Suppressor macrophage treated with lipopolysaccharide for 1 hour (primary cell): ENCODE data around the gene CELA3A.
"Not testable (repeated sequence)": the region's sequence is repeated elsewhere in the genome, so short reads cannot be mapped to it uniquely, and the experiment has no call there.

Experiments
- DNase-seq, 3 donors: peaks; one replicate each; pipeline ENCODE4 v3.0.0-alpha.2; 2020 to 2022

The CELA3A gene

GRCh38 chr1:21982122-21982521 is 19.3 kb upstream of the CELA3A start:
- DNase-seq, result not testable (repeated sequence)

- not testable (repeated sequence) for DNase-seq
Observed at GRCh38 chr1:21983539-21983938, 17.9 kb upstream of the CELA3A start.

DNA sequence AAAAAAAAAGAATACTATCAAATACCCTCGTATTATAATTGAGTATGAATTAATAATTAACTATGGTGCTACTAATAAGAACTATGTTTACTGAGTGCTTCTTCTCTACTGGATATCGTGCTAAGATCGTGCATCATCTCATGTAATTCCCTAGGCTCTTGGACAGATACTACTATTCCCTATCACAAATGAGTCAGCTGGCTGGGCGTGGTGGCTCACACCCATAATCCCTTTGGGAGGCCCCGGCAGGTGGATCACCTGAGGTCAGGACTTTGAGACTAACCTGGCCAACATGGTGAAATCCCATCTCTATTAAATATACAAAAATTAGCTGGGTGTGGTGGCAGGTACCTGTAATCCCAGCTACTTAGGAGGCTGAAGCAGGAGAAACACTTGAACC is 15.6 kb upstream of the CELA3A start:
- not testable (repeated sequence) for DNase-seq

DNA sequence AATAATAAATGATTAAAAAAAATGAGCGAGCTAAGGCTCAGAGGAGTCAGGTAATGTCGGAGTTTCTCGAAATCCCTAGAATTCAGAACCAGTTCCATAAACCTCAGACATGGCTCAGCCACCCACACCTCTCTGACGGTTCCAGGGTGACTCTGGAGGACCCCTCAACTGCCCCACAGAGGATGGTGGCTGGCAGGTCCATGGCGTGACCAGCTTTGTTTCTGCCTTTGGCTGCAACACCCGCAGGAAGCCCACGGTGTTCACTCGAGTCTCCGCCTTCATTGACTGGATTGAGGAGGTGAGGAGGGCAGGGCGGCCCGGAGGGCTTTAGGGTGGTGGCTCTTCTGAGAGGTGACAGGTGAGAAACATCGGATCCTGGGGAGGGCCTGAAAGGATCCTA is 15.1 kb upstream of the CELA3A start:
- not testable (repeated sequence) for DNase-seq

DNA sequence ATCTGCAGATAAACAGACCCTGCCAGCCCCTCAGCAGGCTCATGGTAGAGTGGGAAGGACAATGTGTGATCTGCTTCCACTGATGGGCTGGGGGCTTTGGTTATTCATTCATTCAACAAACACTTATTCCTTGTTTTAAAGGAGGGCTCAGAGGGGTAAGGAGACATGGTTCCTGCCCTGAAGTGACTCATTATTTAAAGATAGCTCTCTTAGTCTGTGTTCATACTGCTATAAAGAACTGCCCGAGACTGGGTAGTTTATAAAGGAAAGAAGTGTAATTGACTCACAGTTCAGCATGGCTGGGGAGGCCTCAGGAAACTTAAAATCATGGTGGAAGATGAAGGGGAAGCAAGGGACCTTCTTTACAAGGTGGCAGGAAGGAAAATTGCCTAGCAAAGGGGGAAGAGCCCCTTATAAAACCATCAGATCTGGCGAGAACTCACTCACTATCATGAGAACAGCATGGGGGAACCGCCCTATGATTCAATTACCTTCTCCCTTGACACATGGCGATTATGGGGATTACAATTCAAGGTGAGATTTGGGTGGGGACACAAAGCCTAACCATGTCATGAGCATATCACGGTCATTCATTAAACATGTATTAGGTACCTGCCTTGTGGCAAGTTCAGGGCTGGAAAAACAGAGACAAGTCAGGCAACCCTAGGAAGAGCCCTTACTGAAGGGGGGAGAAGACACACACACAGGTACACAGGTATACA is 11.6 kb upstream of the CELA3A start:
- not testable (repeated sequence) for DNase-seq

DNA sequence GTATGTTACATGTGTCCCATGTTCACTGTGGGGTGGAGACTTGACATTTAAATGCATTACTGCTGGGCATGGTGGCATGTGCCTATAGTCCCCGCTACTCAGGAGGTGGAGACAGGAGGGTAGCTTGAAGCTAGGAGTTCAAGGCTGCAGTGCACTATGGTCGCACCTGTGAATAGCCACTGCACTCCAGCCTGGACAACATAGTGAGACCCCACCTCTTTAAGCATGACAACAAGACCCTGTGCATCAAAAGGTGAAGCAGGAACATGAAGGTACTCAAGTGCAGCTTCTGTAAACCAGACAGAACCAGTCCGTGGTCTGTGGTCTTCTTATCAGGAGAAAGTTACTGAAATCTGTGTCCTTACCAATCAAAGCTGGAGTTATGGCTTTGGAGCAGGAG is 9.3 kb upstream of the CELA3A start:
- not testable (repeated sequence) for DNase-seq

DNA sequence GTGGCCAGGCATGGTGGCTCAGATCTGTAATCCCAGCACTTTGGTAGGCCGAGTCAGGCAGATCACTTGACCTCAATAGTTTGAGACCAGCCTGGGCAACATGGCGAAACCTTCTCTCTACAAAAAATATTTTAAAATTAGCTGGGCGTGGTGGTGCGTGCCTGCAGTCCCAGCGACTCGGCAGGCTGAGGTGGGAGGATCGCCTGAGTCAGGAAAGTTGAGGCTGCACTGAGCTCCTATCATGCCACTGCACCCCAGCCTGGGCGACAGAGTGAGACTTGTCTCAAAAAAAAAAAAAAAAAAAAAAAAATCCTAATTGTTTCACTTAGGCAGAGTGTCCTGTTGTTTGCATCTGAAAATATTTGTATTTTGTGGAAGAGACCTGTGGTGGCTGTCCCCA is 6.7 kb upstream of the CELA3A start:
- DNase-seq, result not testable (repeated sequence)

DNA sequence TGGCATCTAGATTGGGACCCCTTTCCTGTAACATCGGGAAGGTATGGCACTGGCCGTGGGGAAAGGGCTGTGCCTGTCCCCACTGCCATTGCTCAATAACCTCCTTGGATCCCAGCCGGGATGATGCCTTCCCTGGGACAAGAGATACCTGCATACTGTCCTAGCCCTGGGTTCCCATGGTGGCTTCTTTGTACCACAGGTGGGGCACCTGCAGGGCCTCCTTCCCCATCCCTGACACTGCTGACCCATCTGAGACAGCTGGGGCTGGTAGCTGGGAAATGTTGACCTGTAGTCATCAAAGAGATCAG is 4.8 kb upstream of the CELA3A start:
- not testable (repeated sequence) for DNase-seq

- peak in 1 of 3 donors; percentile 32 for DNase-seq
Observed at GRCh38 chr1:21997891-21998623, 3.4 kb upstream of the CELA3A start.

GRCh38 chr1:21998624-21999294 is 2.7 kb upstream of the CELA3A start:
- DNase-seq, result not testable (repeated sequence)

- DNase-seq, result not testable (repeated sequence)
Observed at GRCh38 chr1:21999645-22000044, 1.8 kb upstream of the CELA3A start.

- not testable (repeated sequence) for DNase-seq
Observed at GRCh38 chr1:22002461-22002860, 1.0 kb downstream of the CELA3A start.

DNA sequence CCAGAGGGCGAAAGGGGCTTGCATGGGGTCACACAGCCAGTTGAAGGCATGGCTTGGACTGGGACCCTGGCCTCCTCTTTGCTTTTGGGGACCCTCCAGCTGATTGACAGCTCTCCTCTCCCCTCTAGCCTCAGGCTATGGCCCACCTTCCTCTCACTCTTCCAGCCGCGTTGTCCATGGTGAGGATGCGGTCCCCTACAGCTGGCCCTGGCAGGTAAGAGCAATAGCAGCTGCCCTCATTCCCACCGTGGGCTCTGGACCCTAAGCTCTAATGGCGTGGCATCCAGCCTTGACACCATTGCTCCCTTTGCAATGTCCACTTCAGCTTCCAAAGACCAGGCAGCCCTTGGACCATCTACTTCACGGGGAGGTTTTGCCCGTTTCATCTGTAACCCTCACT is 1.4 kb downstream of the CELA3A start:
- not testable (repeated sequence) for DNase-seq

- DNase-seq, result not testable (repeated sequence)
Observed at GRCh38 chr1:22003959-22004358, 2.5 kb downstream of the CELA3A start.

DNA sequence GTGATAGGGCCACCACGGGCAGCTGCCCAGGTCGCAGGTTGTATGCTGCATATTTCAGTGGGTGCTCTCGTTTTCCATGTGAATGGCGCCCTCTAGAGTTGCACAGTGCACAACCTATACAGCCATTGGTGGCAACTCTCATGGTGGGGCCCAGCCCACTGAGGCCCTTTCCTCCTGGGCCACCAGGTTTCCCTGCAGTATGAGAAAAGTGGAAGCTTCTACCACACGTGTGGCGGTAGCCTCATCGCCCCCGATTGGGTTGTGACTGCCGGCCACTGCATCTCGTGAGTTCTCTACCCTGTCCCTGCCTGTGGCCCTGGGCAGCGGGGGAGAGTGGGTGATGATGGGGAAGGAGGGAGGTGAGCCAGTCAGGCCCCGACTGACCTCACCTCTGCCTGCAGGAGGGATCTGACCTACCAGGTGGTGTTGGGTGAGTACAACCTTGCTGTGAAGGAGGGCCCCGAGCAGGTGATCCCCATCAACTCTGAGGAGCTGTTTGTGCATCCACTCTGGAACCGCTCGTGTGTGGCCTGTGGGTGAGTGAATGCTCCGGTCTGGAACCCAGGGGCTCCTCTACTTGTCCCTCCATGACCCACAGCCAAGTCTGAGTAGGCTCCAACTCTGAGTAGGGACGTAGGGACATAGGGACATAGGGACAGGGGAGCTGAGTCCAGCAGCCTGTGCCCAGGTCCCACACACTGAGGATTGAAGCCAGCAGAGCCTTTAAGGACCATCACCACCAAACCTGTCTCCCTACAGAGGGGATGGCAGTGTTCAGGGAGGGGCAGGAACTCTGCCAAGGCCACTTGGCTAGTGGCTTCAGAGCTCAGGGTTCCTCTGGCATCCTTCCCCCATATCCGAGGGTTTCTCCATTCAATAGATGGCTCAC is 4.0 kb downstream of the CELA3A start:
- peak; percentile 56 to 76 (median 65) for DNase-seq

GRCh38 chr1:22006736-22007135 is 5.3 kb downstream of the CELA3A start:
- not testable (repeated sequence) for DNase-seq

GRCh38 chr1:22007262-22007661 is 5.8 kb downstream of the CELA3A start:
- not testable (repeated sequence) for DNase-seq

GRCh38 chr1:22009566-22009965 is 8.1 kb downstream of the CELA3A start:
- DNase-seq, result not testable (repeated sequence)

DNA sequence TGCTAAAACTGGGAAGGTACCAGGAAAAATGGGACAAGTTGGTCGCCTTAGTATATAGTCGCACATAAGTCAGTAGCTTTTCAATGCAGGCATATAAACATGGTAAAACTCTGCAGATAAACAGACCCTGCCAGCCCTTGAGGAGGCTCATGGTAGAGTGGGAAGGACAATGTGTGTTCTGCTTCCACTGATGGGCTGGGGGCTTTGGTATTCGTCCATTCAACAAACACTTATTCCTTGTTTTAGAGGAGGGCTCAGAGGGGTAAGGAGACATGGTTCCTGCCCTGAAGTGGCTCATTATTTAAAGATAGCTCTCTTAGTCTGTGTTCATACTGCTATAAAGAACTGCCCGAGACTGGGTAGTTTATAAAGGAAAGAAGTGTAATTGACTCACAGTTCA is 11.3 kb downstream of the CELA3A start:
- DNase-seq, result not testable (repeated sequence)

- DNase-seq, result not testable (repeated sequence)
Observed at GRCh38 chr1:22014575-22015206, 13.2 kb downstream of the CELA3A start.

- peak; percentile 91 to 98 (median 97) for DNase-seq
Observed at GRCh38 chr1:22018583-22019559, 17.4 kb downstream of the CELA3A start.
